Erythroblast (primary cell): ENCODE data around the gene SCD5.

Experiments used
- GATA1 ChIP-seq: IDR thresholded peaks from 2 replicates; pipeline ENCODE4 v1.6.1; 2011; ENCODE audit warnings: low read depth, mild to moderate bottlenecking, control low read depth, low read length, moderate library complexity
- POLR2A ChIP-seq: IDR thresholded peaks from 2 replicates; pipeline ENCODE4 v1.6.1; 2011; ENCODE audit warnings: mild to moderate bottlenecking, low read length

- TF ChIP-seq POLR2A (no peak), GATA1 (no peak)
Observed at GRCh38 chr4:82585690-82586435, 212.7 kb downstream of the SCD5 start.
